COLO668 (cell line): ENCODE measurements around the gene HNRNPA3.
"Not testable (repeated sequence)": the region's sequence is repeated elsewhere in the genome, so short reads cannot be mapped to it uniquely, and the experiment has no call there.

Experiments
- DNase-seq: peaks from one replicate; lab custom pipeline; 2025; ENCODE audit not compliant: unreplicated experiment; lab: John Stamatoyannopoulos, UW

Gene HNRNPA3

GRCh38 chr2:177188482-177189469 lies 23.8 kb upstream of the HNRNPA3 start:
- no peak for DNase-seq

- DNase-seq: no peak
Observed at GRCh38 chr2:177190941-177191340, 21.7 kb upstream of the HNRNPA3 start.

GRCh38 chr2:177192788-177193187 lies 19.8 kb upstream of the HNRNPA3 start:
- no peak for DNase-seq

GRCh38 chr2:177193240-177193639 lies 19.4 kb upstream of the HNRNPA3 start:
- DNase-seq: no peak

- no peak for DNase-seq
Observed at GRCh38 chr2:177195194-177195593, 17.4 kb upstream of the HNRNPA3 start.

GRCh38 chr2:177200419-177200818 lies 12.2 kb upstream of the HNRNPA3 start:
- not testable (repeated sequence) for DNase-seq

GRCh38 chr2:177201919-177202346 lies 10.7 kb upstream of the HNRNPA3 start:
- DNase-seq: peak; percentile 11

GRCh38 chr2:177204417-177204816 lies 8.2 kb upstream of the HNRNPA3 start:
- no peak for DNase-seq

- DNase-seq: no peak
Observed at GRCh38 chr2:177207101-177207500, 5.5 kb upstream of the HNRNPA3 start.

GRCh38 chr2:177211169-177211568 lies 1.4 kb upstream of the HNRNPA3 start:
- DNase-seq: no peak

- no peak for DNase-seq
Observed at GRCh38 chr2:177211576-177212105, 953 bp upstream of the HNRNPA3 start.

GRCh38 chr2:177212891-177213856 lies 580 bp downstream of the HNRNPA3 start:
- peak; percentile 95 for DNase-seq

- no peak for DNase-seq
Observed at GRCh38 chr2:177217247-177217843, 4.8 kb downstream of the HNRNPA3 start.

GRCh38 chr2:177219787-177220186 lies 7.2 kb downstream of the HNRNPA3 start:
- DNase-seq: not testable (repeated sequence)

GRCh38 chr2:177221534-177221933 lies 8.9 kb downstream of the HNRNPA3 start:
- no peak for DNase-seq

- no peak for DNase-seq
Observed at GRCh38 chr2:177221970-177222369, 9.4 kb downstream of the HNRNPA3 start.

- not testable (repeated sequence) for DNase-seq
Observed at GRCh38 chr2:177223436-177223835, 10.8 kb downstream of the HNRNPA3 start.

GRCh38 chr2:177225965-177226360 lies 13.4 kb downstream of the HNRNPA3 start:
- no peak for DNase-seq

- no peak for DNase-seq
Observed at GRCh38 chr2:177229442-177230242, 17.0 kb downstream of the HNRNPA3 start.

- DNase-seq: no peak
Observed at GRCh38 chr2:177231270-177231669, 18.7 kb downstream of the HNRNPA3 start.
